NCI-H2107 treated with DMSO at 0.1 percent for 48 hours (cell line): Measurements from ENCODE around the gene SLC12A7.

Experiments used
- DNase-seq: peaks from one replicate; lab custom pipeline; 2025; ENCODE audit not compliant: unreplicated experiment; lab: John Stamatoyannopoulos, UW

Gene SLC12A7

DNA sequence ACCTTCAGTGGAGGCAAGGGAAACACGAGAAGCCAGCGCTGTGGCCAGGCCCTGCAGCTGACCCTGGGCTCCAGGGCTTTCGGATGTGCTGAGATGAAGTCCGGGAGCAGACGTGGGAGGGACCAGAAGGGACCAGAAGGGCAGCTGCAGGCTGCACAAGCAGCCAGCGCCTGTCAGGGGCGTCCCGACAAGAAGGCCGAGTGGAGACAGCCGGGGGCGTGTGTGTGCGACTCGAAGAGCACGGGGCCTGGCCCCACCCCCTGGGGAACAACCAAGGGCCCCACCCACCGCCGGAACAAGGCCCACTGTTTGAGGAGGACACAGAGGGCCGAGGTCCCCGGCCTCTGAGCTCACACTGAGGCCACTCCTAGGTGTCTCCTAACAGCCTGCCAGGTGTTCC lies 31.4 kb downstream of the SLC12A7 start:
- DNase-seq, result no peak

GRCh38 chr5:1079961-1080360 lies 31.9 kb downstream of the SLC12A7 start:
- DNase-seq, result no peak

GRCh38 chr5:1079486-1079885 lies 32.4 kb downstream of the SLC12A7 start:
- DNase-seq, result no peak

GRCh38 chr5:1078851-1079250 lies 33.0 kb downstream of the SLC12A7 start:
- no peak for DNase-seq

GRCh38 chr5:1078206-1078605 lies 33.7 kb downstream of the SLC12A7 start:
- no peak for DNase-seq

- DNase-seq, result no peak
Measured at GRCh38 chr5:1077491-1078020, 34.3 kb downstream of the SLC12A7 start.

GRCh38 chr5:1077026-1077425 lies 34.8 kb downstream of the SLC12A7 start:
- DNase-seq, result no peak

GRCh38 chr5:1076406-1076805 lies 35.5 kb downstream of the SLC12A7 start:
- DNase-seq, result no peak

DNA sequence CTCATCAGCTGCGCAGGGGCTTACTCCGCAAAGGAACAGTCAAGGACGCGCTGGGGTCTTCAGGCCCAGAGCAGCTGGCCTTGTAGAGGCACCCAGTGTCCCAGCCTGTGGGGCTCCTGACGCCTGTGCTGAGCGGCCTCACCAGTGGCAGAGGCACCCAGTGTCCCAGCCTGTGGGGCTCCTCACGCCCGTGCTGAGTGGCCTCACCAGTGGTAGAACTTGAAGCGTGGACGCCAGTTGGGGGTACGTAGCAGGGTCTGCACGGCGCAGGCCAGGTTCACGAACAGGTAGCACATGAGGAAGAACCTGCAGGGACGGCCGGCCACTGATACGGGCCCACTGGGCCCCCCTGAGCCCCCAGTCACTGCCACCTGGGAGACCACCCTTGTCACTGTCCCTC lies 35.9 kb downstream of the SLC12A7 start:
- no peak for DNase-seq

- DNase-seq, result no peak
Measured at GRCh38 chr5:1075555-1075881, 36.3 kb downstream of the SLC12A7 start.

DNA sequence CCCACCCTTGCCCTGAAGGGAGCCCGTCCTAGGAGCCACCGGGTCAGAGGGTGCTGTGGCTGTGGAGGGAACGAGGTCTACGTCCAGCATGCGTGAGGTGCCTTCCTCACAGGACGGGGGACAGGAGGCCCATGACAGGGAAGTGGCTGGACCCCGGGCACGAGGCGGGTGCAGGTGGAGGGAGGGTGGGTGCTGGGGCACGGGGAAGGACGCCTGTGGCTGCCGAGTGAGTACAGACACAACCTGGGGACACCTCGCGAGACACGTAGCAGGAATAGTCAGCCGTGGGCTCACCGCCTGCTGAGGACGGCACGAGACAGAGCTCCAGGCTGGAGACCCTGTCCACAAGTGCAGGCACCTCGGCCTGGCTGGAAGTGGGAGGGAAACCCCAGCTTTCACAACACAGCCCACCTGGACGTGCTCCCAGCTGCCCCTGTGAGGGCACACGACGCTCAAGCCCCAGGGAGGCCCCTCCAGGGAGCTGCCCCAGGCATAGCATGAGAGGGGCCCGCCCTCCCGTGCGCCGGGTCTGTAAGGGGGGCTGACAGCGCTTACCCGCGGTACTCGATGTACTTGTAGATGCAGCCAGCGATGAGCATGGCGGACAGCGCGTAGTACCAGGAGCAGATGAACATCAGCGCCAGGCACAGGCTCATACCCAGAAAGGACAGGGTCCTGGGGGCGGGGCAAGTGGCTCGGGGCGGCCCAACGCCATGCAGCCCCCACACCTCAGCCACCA lies 36.9 kb downstream of the SLC12A7 start:
- no peak for DNase-seq

GRCh38 chr5:1074226-1074625 lies 37.6 kb downstream of the SLC12A7 start:
- DNase-seq, result no peak

GRCh38 chr5:1073239-1074102 lies 38.4 kb downstream of the SLC12A7 start:
- no peak for DNase-seq

DNA sequence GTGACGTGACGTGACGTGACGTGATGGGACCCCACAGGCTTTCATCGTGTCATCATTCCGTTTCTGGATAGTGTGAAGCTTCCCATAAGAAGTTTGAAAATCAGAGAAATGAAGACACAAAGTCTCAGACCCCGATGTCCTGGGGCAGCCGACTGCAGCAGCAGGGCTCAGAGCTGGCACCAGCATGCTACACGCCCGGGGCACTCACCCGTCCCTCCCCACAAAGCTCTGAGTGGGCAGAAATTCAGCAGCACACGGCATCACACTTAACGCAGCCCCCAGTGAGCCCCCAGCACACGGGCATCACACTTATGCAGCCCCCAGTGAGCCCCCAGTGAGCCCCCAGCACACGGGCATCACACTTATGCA lies 42.2 kb downstream of the SLC12A7 start:
- DNase-seq, result no peak

- no peak for DNase-seq
Measured at GRCh38 chr5:1068895-1069719, 42.8 kb downstream of the SLC12A7 start.

DNA sequence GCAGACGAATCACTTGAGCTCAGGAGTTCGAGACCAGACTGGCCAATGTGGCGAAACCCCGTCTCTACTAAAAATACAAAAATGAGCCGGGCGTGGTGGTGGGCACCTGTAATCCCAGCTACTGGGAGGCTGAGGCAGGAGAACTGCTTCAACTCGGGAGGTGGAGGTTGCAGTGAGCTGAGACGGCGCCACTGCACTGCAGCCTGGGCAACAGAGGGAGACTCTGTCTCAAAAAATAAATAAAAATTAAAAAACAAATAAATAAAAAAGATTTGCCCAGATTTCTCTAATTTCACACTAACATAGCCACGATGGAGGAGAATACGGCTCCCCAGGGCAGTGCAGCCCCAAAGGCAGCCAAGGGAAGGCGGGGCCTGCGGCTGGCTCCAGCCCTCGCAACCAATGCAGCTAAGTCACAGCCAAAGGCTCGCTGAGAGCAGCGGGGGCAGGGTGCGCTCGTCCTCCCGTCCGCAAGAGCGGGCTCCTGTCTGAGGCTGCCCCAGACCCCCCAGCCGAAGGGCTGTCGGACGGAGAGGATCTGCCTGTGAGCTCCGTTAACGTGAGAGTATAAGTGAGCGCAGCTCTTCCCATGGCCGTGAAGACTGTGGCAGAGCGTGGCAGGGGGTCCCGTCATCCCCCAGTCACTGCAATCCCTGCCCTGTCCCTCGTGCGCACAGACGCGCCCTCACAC lies 43.5 kb downstream of the SLC12A7 start:
- DNase-seq, result no peak

DNA sequence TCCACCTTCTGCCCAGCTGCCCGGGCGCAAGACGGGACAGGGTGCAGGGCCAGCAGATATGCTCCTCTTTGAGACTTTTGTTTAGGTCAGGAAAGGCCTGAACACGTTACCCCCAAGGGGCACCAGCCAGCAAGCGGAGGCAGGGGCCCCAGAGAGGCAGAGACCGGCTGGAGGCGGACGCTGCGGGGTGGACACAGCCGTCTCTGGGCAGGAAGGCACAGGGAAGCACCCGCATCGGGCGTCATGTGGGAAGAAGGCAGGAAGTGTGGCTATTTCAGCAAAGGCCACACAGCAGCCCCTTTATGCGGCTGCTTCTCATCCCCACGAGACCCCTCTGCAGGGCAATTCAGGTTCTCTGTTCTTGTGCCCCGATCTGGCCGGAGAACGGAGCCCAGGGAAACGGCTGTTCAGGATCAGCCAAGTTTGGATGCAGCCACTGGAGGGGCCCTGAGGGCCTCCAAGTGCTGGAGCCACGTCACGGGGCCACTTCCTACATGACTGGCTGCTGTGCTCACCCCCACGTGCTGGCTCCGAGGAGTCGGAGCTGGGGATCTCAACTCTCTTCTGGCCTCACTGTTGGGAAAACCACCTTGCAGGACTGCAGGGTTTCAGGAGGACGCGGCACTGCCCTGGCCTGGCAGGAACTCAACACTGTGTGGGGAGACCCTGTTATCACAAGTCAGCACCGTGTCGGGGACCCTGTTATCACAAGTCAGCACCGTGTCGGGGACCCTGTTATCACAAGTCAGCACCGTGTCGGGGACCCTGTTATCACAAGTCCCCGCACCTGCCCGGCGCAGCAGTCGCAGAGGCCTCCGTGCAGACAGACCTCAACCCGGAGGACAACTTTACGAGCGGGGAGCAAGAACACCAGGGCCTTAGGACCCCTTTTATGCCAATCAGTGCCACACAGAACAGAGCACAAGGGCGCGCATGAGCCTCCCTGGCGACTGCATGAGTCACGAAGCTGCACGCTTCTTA lies 44.4 kb downstream of the SLC12A7 start:
- no peak for DNase-seq

DNA sequence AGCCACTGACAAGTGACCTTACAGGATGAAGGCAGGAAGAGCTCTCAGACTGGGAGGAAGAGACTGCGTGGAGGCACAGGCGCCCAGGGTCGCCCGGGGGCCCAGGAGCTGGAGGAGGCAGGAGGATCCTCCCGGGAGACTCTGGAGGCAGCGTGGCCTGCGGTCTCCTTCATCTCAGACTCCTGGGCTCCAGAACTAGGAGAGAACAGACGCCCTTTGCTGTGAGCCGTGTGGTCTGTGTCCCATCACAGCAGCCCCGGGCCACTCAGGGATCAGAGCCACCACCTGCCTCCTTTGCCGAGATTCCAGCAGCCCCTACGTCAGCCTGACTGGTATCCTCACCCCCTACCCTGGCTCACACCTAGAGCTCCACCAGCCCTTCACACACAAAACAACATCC lies 45.2 kb downstream of the SLC12A7 start:
- DNase-seq, result no peak

GRCh38 chr5:1065891-1066650 lies 45.8 kb downstream of the SLC12A7 start:
- no peak for DNase-seq
